Measurements from ENCODE around the gene KIF26B.

The KIF26B gene

DNA sequence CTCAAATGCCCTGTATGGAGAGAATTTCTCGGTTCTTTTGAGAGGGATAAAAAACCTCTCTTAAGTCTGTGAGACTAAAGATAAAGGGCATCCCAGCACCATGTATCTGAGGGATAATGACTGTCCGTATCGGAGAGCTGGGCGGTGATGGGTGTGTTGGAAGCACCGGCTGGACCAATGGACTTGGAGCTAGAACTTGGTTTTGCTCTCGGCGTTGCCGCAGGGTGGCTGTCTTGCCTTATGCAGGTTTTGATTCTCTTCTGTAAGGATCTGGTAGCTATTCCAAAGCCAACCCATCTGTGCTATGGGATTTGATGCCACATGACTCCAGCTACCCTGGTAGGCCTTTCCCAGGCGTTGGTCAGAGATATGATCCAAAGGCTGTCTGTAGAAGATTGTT lies 348.8 kb downstream of the KIF26B start:
- no peaks in the 10 kb centered on the region for H3K27me3 ChIP-seq (ENCODE audit: insufficient read depth, low read length, poor library complexity)
- no peak for ATAC-seq (ENCODE audit: insufficient read depth, low read depth)
- TF ChIP-seq, protein P1, sequence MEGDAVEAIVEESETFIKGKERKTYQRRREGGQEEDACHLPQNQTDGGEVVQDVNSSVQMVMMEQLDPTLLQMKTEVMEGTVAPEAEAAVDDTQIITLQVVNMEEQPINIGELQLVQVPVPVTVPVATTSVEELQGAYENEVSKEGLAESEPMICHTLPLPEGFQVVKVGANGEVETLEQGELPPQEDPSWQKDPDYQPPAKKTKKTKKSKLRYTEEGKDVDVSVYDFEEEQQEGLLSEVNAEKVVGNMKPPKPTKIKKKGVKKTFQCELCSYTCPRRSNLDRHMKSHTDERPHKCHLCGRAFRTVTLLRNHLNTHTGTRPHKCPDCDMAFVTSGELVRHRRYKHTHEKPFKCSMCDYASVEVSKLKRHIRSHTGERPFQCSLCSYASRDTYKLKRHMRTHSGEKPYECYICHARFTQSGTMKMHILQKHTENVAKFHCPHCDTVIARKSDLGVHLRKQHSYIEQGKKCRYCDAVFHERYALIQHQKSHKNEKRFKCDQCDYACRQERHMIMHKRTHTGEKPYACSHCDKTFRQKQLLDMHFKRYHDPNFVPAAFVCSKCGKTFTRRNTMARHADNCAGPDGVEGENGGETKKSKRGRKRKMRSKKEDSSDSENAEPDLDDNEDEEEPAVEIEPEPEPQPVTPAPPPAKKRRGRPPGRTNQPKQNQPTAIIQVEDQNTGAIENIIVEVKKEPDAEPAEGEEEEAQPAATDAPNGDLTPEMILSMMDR (IDR thresholded peaks at IDR 0.05; ENCODE audit: borderline replicate concordance, extremely low read depth, low read length, poor library complexity, severe bottlenecking) = no peak
- TF ChIP-seq EZH2 (IDR thresholded peaks at IDR 0.05; ENCODE audit: borderline replicate concordance, low read depth, low read length, severe bottlenecking) = no peak
- no peaks in the 10 kb centered on the region for H3K79me2 ChIP-seq (ENCODE audit: insufficient read depth, low read length)
- H3K27ac ChIP-seq (ENCODE audit: low read length) = no peak overlapping the region
- no peak for DNase-seq
- H3K9ac ChIP-seq (ENCODE audit: low read depth, low read length) = no peak overlapping the region
- H3K36me3 ChIP-seq (ENCODE audit: insufficient read depth, low read length) = no peaks in the 10 kb centered on the region
- H2AFZ ChIP-seq (ENCODE audit: low read depth, low read length) = no peak overlapping the region
- H3K9me3 ChIP-seq (ENCODE audit: insufficient read depth, low read length, severe bottlenecking) = no peaks in the 10 kb centered on the region
- no peak overlapping the region for H3K4me2 ChIP-seq (ENCODE audit: insufficient read depth, low read length)
- no peaks in the 10 kb centered on the region for H4K20me1 ChIP-seq (ENCODE audit: insufficient read depth, low read length)
- H3K4me3 ChIP-seq (ENCODE audit: low read depth in 1 of 2, low read length in 2 of 2) = no peak overlapping the region
- no peaks in the 10 kb centered on the region for H3K4me1 ChIP-seq (ENCODE audit: insufficient read depth, low read length)

DNA sequence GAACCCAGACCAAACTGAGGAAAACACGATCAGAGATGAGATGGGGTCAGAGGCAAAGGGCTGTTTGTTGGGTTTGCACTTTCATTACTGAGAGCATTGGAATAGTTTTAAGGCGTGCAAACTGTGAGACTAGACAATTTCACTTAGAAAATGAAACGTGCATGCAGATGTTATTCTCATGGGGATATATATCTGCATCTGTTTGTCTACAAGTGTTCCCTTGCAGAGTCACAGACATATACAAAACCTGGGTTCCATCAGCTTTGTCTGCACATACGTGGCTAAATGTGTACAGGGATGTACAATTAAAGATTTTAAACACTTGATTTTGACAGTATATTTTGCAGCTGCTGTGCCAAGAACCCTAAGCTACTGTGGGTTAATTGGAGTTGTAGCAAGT lies 355.4 kb downstream of the KIF26B start:
- Histone ChIP-seq H3K27ac (ENCODE audit: low read length) (no peak overlapping the region), H3K4me2 (ENCODE audit: insufficient read depth, low read length) (no peak overlapping the region), H2AFZ (ENCODE audit: low read depth, low read length) (no peak overlapping the region), H3K9me3 (ENCODE audit: insufficient read depth, low read length, severe bottlenecking) (no peaks in the 10 kb centered on the region), H3K9ac (ENCODE audit: low read depth, low read length) (no peak overlapping the region), H4K20me1 (ENCODE audit: insufficient read depth, low read length) (no peaks in the 10 kb centered on the region), H3K27me3 (ENCODE audit: insufficient read depth, low read length, poor library complexity) (peaks cover 3% of the 10 kb centered on the region), H3K4me1 (ENCODE audit: insufficient read depth, low read length) (peaks cover 4% of the 10 kb centered on the region; the same call in 1 of the 2 replicates), H3K79me2 (ENCODE audit: insufficient read depth, low read length) (no peaks in the 10 kb centered on the region), H3K36me3 (ENCODE audit: insufficient read depth, low read length) (no peaks in the 10 kb centered on the region), H3K4me3 (ENCODE audit: low read depth in 1 of 2, low read length in 2 of 2) (no peak overlapping the region)
- TF ChIP-seq EZH2 (IDR thresholded peaks at IDR 0.05; ENCODE audit: borderline replicate concordance, low read depth, low read length, severe bottlenecking) = no peak
- TF ChIP-seq, protein P1 (IDR thresholded peaks at IDR 0.05; ENCODE audit: borderline replicate concordance, extremely low read depth, low read length, poor library complexity, severe bottlenecking) = no peak
- ATAC-seq (ENCODE audit: insufficient read depth, low read depth) (no peak), DNase-seq (no peak)

DNA sequence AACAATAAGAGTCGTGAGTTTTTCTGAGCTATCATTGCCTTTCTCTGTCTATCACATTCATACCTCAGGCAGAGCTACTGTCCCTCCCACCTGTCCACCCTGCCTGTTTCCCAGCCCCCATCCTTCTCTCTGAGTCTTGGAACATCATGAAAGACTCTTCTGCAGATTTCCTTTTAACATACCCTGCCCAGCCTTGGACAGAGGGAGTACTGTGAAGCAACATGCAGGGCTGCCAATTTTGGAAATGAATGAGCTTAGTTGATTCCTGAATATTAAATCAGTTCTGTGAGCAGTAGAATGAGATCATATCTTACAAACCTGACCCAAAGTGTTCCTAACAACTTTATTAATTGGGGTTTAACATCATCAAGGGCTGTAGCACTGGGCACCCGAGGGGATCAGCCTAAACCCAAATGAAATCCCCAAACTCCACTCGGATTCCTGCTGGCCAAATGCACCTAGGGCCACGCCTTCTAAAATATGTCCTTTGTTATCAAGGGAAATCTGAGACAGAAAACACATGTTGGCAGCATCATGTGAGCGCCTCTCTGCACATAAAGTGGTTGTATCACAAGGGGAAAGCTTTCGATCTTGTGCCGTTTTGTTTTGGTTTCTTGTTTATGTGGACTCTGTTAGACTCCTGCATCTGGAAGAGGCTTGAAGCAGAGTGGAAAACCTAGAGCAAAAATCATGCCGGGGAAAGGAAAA lies 357.6 kb downstream of the KIF26B start:
- H3K27ac ChIP-seq (ENCODE audit: low read length) = no peak overlapping the region
- no peak overlapping the region for H2AFZ ChIP-seq (ENCODE audit: low read depth, low read length)

More for the DNA sequence above, 357.6 kb downstream of the KIF26B start:
- Histone ChIP-seq H3K79me2 (ENCODE audit: insufficient read depth, low read length) (no peaks in the 10 kb centered on the region), H3K9me3 (ENCODE audit: insufficient read depth, low read length, severe bottlenecking) (no peaks in the 10 kb centered on the region), H3K4me1 (ENCODE audit: insufficient read depth, low read length) (peaks cover 4% of the 10 kb centered on the region; the same call in 1 of the 2 replicates), H3K9ac (ENCODE audit: low read depth, low read length) (no peak overlapping the region), H3K4me3 (ENCODE audit: low read depth in 1 of 2, low read length in 2 of 2) (no peak overlapping the region), H3K27me3 (ENCODE audit: insufficient read depth, low read length, poor library complexity) (peaks cover 3% of the 10 kb centered on the region), H3K36me3 (ENCODE audit: insufficient read depth, low read length) (no peaks in the 10 kb centered on the region), H3K4me2 (ENCODE audit: insufficient read depth, low read length) (no peak overlapping the region), H4K20me1 (ENCODE audit: insufficient read depth, low read length) (no peaks in the 10 kb centered on the region)
- ATAC-seq (ENCODE audit: insufficient read depth, low read depth) (no peak), DNase-seq (no peak)
- no peak for TF ChIP-seq EZH2 (IDR thresholded peaks at IDR 0.05; ENCODE audit: borderline replicate concordance, low read depth, low read length, severe bottlenecking)
- TF ChIP-seq, protein P1 (IDR thresholded peaks at IDR 0.05; ENCODE audit: borderline replicate concordance, extremely low read depth, low read length, poor library complexity, severe bottlenecking) = no peak

Measured in DND-41 (cell line).